GM23248 (cell line): ENCODE measurements around the gene RGS14. TPM values are rescaled to one million over a fixed set of nuclear protein-coding genes. Genes with fewer than 3 reads are reported as not detected.

Experiments used
- DNase-seq: peaks from one replicate; pipeline ENCODE4 v3.0.0-alpha.2; 2015
- H2AFZ ChIP-seq: fragments of 200-600 bp; sonication (generic); 2 replicates; pipeline ENCODE4 v1.6.1; 2016; ENCODE audit warnings: antibody characterized with exemption
- H3F3A ChIP-seq: fragments of 200-600 bp; sonication (generic); 2 replicates; pipeline ENCODE4 v1.6.1; 2016; ENCODE audit warnings: mild to moderate bottlenecking, antibody characterized with exemption, mixed run types; ENCODE audit not compliant: insufficient read depth
- H3K27ac ChIP-seq: fragments of 200-600 bp; sonication (generic); 2 replicates; pipeline ENCODE4 v1.5.1; 2016; ENCODE audit warnings: mild to moderate bottlenecking
- H3K27me3 ChIP-seq: fragments of 200-600 bp; sonication (generic); replicated peaks from 2 replicates; pipeline ENCODE4 v1.6.1; 2016; ENCODE audit warnings: mild to moderate bottlenecking; ENCODE audit not compliant: insufficient read depth
- H3K36me3 ChIP-seq: fragments of 200-600 bp; sonication (generic); 2 replicates; pipeline ENCODE4 v1.6.1; 2016; ENCODE audit warnings: low read depth, mild to moderate bottlenecking
- H3K4me1 ChIP-seq: fragments of 200-600 bp; sonication (generic); 2 replicates; pipeline ENCODE4 v1.6.1; 2016; ENCODE audit warnings: mild to moderate bottlenecking; ENCODE audit not compliant: insufficient read depth
- H3K4me2 ChIP-seq: fragments of 200-600 bp; sonication (generic); one replicate; pipeline ENCODE4 v1.6.1; 2016; ENCODE audit warnings: mild to moderate bottlenecking; ENCODE audit not compliant: unreplicated experiment
- H3K4me3 ChIP-seq: fragments of 200-600 bp; sonication (generic); 2 replicates; pipeline ENCODE4 v1.5.1; 2016; ENCODE audit warnings: mild to moderate bottlenecking
- H3K79me2 ChIP-seq: fragments of 200-600 bp; sonication (generic); 2 replicates; pipeline ENCODE4 v1.6.1; 2016; ENCODE audit warnings: mild to moderate bottlenecking; ENCODE audit not compliant: insufficient read depth
- H3K9ac ChIP-seq: fragments of 200-600 bp; sonication (generic); 2 replicates; pipeline ENCODE4 v1.6.1; 2016; ENCODE audit warnings: mild to moderate bottlenecking
- H3K9me2 ChIP-seq: fragments of 200-600 bp; sonication (generic); 2 replicates; pipeline ENCODE4 v1.6.1; 2016; ENCODE audit warnings: mixed run types, mild to moderate bottlenecking, moderate library complexity; ENCODE audit not compliant: insufficient read depth
- H3K9me3 ChIP-seq: fragments of 200-600 bp; sonication (generic); one replicate; pipeline ENCODE4 v1.6.1; 2017; ENCODE audit warnings: low read depth
- H4K20me1 ChIP-seq: fragments of 200-600 bp; sonication (generic); 2 replicates; pipeline ENCODE4 v1.6.0; 2016; ENCODE audit not compliant: insufficient read depth
- EZH2 ChIP-seq: fragments of 200-600 bp; sonication (generic); IDR thresholded peaks from 2 replicates; pipeline ENCODE4 v1.6.1; 2018; ENCODE audit warnings: antibody characterized with exemption, mild to moderate bottlenecking; ENCODE audit not compliant: insufficient read depth, poor library complexity, severe bottlenecking
- EZH2phosphoT487 ChIP-seq: fragments of 200-600 bp; sonication (generic); IDR thresholded peaks from 2 replicates; pipeline ENCODE4 v1.6.1; 2018; ENCODE audit warnings: antibody characterized with exemption, moderate library complexity, mild to moderate bottlenecking, low read depth; ENCODE audit not compliant: insufficient read depth
- WGBS, 2 experiments: methylation state at CpG; one replicate each; pipeline ENCODE4 v1.1.6; 2015 to 2017; ENCODE audit warnings: low lambda C conversion rate in 2 of 2, low coverage in 1 of 2; ENCODE audit errors: missing lambda C conversion rate in 2 of 2; 5-methylcytosine and 5-hydroxymethylcytosine counted together
- in situ Hi-C: fragments of 300-500 bp; cut with MboI; formaldehyde crosslinking; loops from 2 replicates; pipeline ENCODE4 v1.15.0; 2020
- polyA plus RNA-seq: library from polyadenylated mRNA; unstranded; fragments of >200 nt; fragmentation: Nextera tagmentation; extraction: Ambion mirVana; gene quantifications from 2 replicates; pipeline ENCODE4 v1.2.1, GENCODE V29; 2016
- total RNA-seq: library from RNA; depleted of rRNA; stranded (reverse); fragments of >200 nt; shearing (Covaris generic); gene quantifications from 2 replicates; pipeline ENCODE4 v1.2.3, GENCODE V29; 2014

Gene RGS14
- total and polyA plus RNA-seq, 2 experiments from 2014 or later: 2.5 to 6.4 TPM

DNA sequence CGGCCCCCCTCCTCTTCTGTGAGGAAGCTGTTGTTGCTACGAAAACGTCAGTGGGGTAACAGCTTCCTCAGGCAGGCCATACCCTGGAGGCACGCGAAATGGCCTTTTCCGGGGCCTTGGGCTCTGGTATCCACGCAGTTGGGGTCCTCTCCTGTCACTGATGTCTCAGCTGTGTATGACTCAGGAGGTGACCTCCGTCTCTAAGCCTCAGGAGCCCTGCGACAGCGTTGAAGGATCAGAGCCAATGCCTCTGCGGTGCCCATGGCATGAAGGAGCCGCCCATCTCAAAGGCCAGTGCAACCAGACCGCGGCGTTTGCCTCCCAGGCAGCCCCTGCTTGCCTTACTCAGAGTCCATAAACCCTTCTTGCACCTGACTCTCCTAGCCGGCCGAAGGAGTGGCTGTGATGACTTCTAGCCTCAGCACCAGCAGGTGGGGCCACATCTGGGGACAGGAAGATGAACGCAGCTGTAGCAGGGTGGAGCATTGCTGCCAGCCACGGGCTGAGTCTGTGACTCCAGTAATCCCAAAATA is 45.0 kb upstream of the RGS14 start:
- Histone ChIP-seq H3K27me3 (no peaks in the 10 kb centered on the region), H2AFZ (peak overlapping the region; percentile 27; the same call in 1 of the 2 replicates), H3K36me3 (no peaks in the 10 kb centered on the region), H3K27ac (peak overlapping the region; percentile 12; the same call in 1 of the 2 replicates), H4K20me1 (no peaks in the 10 kb centered on the region), H3F3A (no peaks in the 10 kb centered on the region; the same call in 1 of the 2 replicates), H3K9me2 (no peaks in the 10 kb centered on the region), H3K79me2 (peaks cover 21% of the 10 kb centered on the region), H3K4me2 (peak overlapping the region; percentile 98), H3K9ac (peak overlapping the region; percentile 79), H3K4me1 (peaks cover 3% of the 10 kb centered on the region; the same call in 1 of the 2 replicates), H3K9me3 (no peaks in the 10 kb centered on the region), H3K4me3 (peak overlapping the region; percentile 79)
- WGBS, 2 experiments: 22 to 25% methylated on average over 17 to 19 of the region's 19 CpGs
- DNase-seq: peak; percentile 28
- TF ChIP-seq EZH2 (no peak), EZH2phosphoT487 (no peak)
- in situ Hi-C loops: no loop called here

GRCh38 chr5:177313561-177314259 is 44.0 kb upstream of the RGS14 start:
- Histone ChIP-seq H3K79me2 (peaks cover 17% of the 10 kb centered on the region), H4K20me1 (no peaks in the 10 kb centered on the region), H3K9me3 (no peaks in the 10 kb centered on the region), H3K36me3 (no peaks in the 10 kb centered on the region), H2AFZ (no peak overlapping the region), H3K27ac (no peak overlapping the region), H3K4me2 (no peak overlapping the region), H3K9ac (no peak overlapping the region), H3K4me3 (no peak overlapping the region), H3K9me2 (no peaks in the 10 kb centered on the region), H3K4me1 (peaks cover 3% of the 10 kb centered on the region; the same call in 1 of the 2 replicates), H3K27me3 (no peaks in the 10 kb centered on the region), H3F3A (no peaks in the 10 kb centered on the region; the same call in 1 of the 2 replicates)
- WGBS, 2 experiments: 94 to 97% methylated on average over 15 of the region's 15 CpGs
- in situ Hi-C loops: no loop called here
- DNase-seq: no peak
- TF ChIP-seq EZH2phosphoT487 (no peak), EZH2 (no peak)

DNA sequence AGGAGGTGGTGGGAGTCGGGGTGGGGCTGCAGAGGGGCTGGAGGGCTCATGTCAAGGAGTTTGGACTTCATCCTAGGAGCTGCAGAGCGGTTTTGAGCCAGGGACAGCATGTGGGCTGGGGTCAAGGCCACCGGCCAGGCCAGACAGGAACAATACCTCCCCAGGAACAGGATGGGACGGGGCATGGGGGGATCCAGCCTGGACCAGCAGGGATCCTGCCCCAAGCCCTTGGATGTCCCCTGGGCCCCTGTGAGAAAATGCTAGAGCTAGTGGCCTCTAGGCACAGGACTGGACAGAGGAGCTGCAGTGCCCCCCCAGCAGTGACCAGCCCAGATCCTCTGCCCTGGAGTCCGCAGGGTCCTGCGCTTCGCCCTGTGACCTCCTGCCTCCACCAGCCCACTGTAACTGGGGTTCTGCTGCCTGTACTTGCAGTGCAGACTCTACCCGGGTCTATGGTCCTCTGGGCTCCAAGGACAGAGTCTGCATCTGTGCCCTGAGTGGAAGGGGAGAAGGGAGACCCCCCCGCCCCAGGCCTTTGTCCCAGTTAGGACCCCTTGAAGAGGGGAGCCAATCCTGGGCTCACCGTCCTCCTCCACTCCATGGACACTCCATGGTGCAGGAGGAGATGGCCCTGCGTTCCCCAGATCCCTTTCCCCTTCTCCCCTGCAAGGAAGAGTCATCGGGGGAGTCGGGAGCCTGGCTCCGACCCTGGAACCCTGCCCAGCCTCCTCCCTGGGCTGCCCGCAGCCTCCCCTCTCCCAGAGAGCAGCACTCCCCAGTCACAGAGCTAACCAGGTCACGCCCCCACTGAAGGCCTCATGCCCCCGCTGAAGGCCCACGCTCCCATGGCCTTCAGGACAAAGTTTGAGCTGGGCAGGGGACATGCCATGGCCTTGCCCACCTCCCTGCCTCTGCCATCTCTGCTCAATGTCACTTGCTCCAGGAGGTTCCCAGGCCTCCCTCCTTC is 43.1 kb upstream of the RGS14 start:
- TF ChIP-seq EZH2phosphoT487 (no peak), EZH2 (no peak)
- no peak overlapping the region for H3K27ac ChIP-seq
- no peak overlapping the region for H3K9ac ChIP-seq
- no peaks in the 10 kb centered on the region for H4K20me1 ChIP-seq
- WGBS, 2 experiments: 83 to 86% methylated on average over 17 to 18 of the region's 18 CpGs
- no peak for DNase-seq
- H3K4me1 ChIP-seq: peaks cover 3% of the 10 kb centered on the region; the same call in 1 of the 2 replicates
- peaks cover 14% of the 10 kb centered on the region for H3K79me2 ChIP-seq
- in situ Hi-C loops: no loop called here
- H3K9me3 ChIP-seq: no peaks in the 10 kb centered on the region
- H3F3A ChIP-seq: no peaks in the 10 kb centered on the region; the same call in 1 of the 2 replicates
- no peaks in the 10 kb centered on the region for H3K36me3 ChIP-seq
- no peaks in the 10 kb centered on the region for H3K9me2 ChIP-seq
- H3K4me3 ChIP-seq: no peak overlapping the region
- no peak overlapping the region for H2AFZ ChIP-seq
- H3K4me2 ChIP-seq: no peak overlapping the region
- H3K27me3 ChIP-seq: no peaks in the 10 kb centered on the region

DNA sequence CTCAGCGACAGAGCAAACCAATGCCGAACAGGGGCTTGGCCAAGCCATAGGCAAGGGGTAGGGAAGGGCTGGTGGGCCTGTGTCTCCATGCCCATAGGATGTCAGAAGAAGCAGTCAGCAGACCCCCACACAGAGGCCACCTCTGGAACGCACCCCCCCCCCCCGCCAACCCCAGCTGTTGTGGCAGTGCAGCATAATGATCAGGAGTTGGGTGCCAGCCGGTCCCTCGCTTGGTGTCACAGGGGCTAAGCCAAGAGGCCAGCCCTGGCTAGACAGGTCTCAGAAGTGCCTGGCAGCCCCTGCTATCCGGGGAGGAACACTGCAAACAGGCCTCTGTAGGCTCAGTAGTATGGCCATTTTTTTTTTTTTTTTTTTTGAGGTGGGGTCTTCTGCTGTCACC is 42.3 kb upstream of the RGS14 start:
- Histone ChIP-seq H3K79me2 (peaks cover 7% of the 10 kb centered on the region), H3K9me2 (no peaks in the 10 kb centered on the region), H3K4me3 (no peak overlapping the region), H3F3A (no peaks in the 10 kb centered on the region; the same call in 1 of the 2 replicates), H4K20me1 (no peaks in the 10 kb centered on the region), H3K4me2 (no peak overlapping the region), H3K9me3 (no peaks in the 10 kb centered on the region), H3K36me3 (no peaks in the 10 kb centered on the region), H2AFZ (no peak overlapping the region), H3K9ac (no peak overlapping the region), H3K27me3 (no peaks in the 10 kb centered on the region), H3K4me1 (peaks cover 3% of the 10 kb centered on the region; the same call in 1 of the 2 replicates), H3K27ac (no peak overlapping the region)
- in situ Hi-C loops: no loop called here
- TF ChIP-seq EZH2 (no peak), EZH2phosphoT487 (no peak)
- no peak for DNase-seq
- WGBS, 2 experiments: 67 to 83% methylated on average over 4 to 7 of the region's 7 CpGs
